Stimulated activated CD8-positive, alpha-beta memory T cell treated with anti-CD3 and anti-CD28 coated beads, Interleukin-2, amount 100 ng/mL, for 48 hours (primary cell): ENCODE data around the gene MPPED2.
"Not testable (repeated sequence)": the region's sequence is repeated elsewhere in the genome, so short reads cannot be mapped to it uniquely, and the experiment has no call there.

Experiments used
- DNase-seq, 2 donors: peaks; one replicate each; pipeline ENCODE4 v3.0.0-alpha.2; 2020; ENCODE audit warnings: low read depth in 2 of 2

The MPPED2 gene

GRCh38 chr11:30579415-30580175 lies 6.6 kb downstream of the MPPED2 start:
- DNase-seq = no peak

GRCh38 chr11:30578406-30578805 lies 7.7 kb downstream of the MPPED2 start:
- no peak for DNase-seq

GRCh38 chr11:30573951-30574350 lies 12.2 kb downstream of the MPPED2 start:
- no peak for DNase-seq

GRCh38 chr11:30568931-30569330 lies 17.2 kb downstream of the MPPED2 start:
- no peak for DNase-seq

GRCh38 chr11:30567644-30568043 lies 18.5 kb downstream of the MPPED2 start:
- DNase-seq = no peak

GRCh38 chr11:30567120-30567519 lies 19.0 kb downstream of the MPPED2 start:
- no peak for DNase-seq

- no peak for DNase-seq
Observed at GRCh38 chr11:30566482-30566881, 19.7 kb downstream of the MPPED2 start.

GRCh38 chr11:30565027-30565426 lies 21.1 kb downstream of the MPPED2 start:
- no peak for DNase-seq

- DNase-seq = no peak
Observed at GRCh38 chr11:30561691-30562415, 24.3 kb downstream of the MPPED2 start.

- no peak for DNase-seq
Observed at GRCh38 chr11:30560206-30561106, 25.7 kb downstream of the MPPED2 start.

GRCh38 chr11:30559004-30559403 lies 27.1 kb downstream of the MPPED2 start:
- DNase-seq = no peak

GRCh38 chr11:30554587-30554986 lies 31.6 kb downstream of the MPPED2 start:
- not testable (repeated sequence) for DNase-seq

GRCh38 chr11:30553521-30554110 lies 32.5 kb downstream of the MPPED2 start:
- no peak for DNase-seq

- no peak for DNase-seq
Observed at GRCh38 chr11:30552839-30553238, 33.3 kb downstream of the MPPED2 start.

- DNase-seq = no peak
Observed at GRCh38 chr11:30550022-30550542, 36.1 kb downstream of the MPPED2 start.

GRCh38 chr11:30549565-30549964 lies 36.6 kb downstream of the MPPED2 start:
- DNase-seq = no peak

GRCh38 chr11:30546334-30546733 lies 39.8 kb downstream of the MPPED2 start:
- no peak for DNase-seq

- DNase-seq = no peak
Observed at GRCh38 chr11:30545507-30545906, 40.6 kb downstream of the MPPED2 start.

GRCh38 chr11:30543066-30543465 lies 43.1 kb downstream of the MPPED2 start:
- no peak for DNase-seq

- no peak for DNase-seq
Observed at GRCh38 chr11:30540781-30541180, 45.4 kb downstream of the MPPED2 start.

- DNase-seq = no peak
Observed at GRCh38 chr11:30538251-30538650, 47.9 kb downstream of the MPPED2 start.

- DNase-seq = no peak
Observed at GRCh38 chr11:30535818-30536217, 50.3 kb downstream of the MPPED2 start.
